BE2C (cell line): ENCODE data around the gene SPPL3.

ENCODE experiments used
- DNase-seq: peaks from one replicate; pipeline ENCODE4 v3.0.0-alpha.2; 2020
- H3K27me3 ChIP-seq: fragments of 250-450 bp; sonication (Bioruptor Pico); 2 replicates; pipeline ENCODE4 v1.5.1; 2020; ENCODE audit warnings: mild to moderate bottlenecking
- H3K36me3 ChIP-seq: fragments of 250-450 bp; sonication (Bioruptor Pico); 2 replicates; pipeline ENCODE4 v1.5.1; 2020; ENCODE audit warnings: mild to moderate bottlenecking
- H3K4me1 ChIP-seq: fragments of 250-450 bp; sonication (Bioruptor Pico); 2 replicates; pipeline ENCODE4 v1.5.1; 2020
- H3K4me3 ChIP-seq: 2 replicates; pipeline ENCODE4 v1.5.1; 2011; ENCODE audit warnings: low read depth, low read length
- H3K9me3 ChIP-seq: fragments of 250-450 bp; sonication (Bioruptor Pico); 2 replicates; pipeline ENCODE4 v1.5.1; 2020
- TF ChIP-seq, protein P1 (sequence below): IDR thresholded peaks from 2 replicates; pipeline ENCODE4 v1.5.1; 2012; ENCODE audit warnings: mild to moderate bottlenecking, low read depth, low read length

Gene SPPL3

DNA sequence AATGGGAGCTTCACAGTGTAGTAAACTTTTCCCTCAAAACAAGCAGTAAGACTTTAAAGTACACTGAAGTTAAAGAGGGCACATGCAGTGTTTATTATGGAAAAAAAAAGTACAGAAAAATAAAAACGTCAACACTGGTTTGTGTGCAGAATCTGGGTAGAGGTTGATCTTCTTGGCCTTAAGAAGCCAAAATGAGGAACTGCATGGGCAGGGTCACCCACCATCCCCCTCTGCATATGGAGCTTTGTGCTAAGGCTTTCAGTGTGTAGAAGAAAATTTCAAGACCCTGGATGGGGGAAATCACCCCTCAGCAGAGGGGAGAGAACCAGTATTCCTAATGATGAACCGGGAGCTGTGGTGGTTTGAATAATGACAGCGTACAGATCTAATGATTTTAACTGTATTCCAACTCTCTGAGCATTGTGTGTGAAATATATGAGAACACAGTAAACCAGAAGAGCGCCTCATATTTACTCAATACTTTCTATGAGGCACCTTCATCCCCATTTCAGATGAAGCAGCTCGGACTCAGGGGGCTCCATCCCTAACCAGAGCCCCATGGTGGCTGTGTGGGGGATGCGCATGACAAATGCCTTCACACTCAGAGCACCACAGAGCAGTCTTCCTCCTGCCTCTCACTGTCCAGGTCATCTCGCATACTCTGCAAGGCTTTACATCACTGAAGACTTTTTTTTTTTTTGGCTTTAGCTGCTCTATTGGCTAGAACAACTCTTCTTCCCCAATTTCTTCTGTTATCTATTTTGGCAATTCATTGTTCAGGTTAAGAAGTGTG is 145.2 kb downstream of the SPPL3 start:
- Histone ChIP-seq H3K36me3 (peaks cover 7% of the 10 kb centered on the region; the same call in 1 of the 2 replicates), H3K9me3 (no peaks in the 10 kb centered on the region), H3K4me1 (peaks cover 9% of the 10 kb centered on the region), H3K27me3 (no peaks in the 10 kb centered on the region), H3K4me3 (no peak overlapping the region)
- TF ChIP-seq, protein P1, sequence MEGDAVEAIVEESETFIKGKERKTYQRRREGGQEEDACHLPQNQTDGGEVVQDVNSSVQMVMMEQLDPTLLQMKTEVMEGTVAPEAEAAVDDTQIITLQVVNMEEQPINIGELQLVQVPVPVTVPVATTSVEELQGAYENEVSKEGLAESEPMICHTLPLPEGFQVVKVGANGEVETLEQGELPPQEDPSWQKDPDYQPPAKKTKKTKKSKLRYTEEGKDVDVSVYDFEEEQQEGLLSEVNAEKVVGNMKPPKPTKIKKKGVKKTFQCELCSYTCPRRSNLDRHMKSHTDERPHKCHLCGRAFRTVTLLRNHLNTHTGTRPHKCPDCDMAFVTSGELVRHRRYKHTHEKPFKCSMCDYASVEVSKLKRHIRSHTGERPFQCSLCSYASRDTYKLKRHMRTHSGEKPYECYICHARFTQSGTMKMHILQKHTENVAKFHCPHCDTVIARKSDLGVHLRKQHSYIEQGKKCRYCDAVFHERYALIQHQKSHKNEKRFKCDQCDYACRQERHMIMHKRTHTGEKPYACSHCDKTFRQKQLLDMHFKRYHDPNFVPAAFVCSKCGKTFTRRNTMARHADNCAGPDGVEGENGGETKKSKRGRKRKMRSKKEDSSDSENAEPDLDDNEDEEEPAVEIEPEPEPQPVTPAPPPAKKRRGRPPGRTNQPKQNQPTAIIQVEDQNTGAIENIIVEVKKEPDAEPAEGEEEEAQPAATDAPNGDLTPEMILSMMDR, result no peak
- DNase-seq, result no peak

DNA sequence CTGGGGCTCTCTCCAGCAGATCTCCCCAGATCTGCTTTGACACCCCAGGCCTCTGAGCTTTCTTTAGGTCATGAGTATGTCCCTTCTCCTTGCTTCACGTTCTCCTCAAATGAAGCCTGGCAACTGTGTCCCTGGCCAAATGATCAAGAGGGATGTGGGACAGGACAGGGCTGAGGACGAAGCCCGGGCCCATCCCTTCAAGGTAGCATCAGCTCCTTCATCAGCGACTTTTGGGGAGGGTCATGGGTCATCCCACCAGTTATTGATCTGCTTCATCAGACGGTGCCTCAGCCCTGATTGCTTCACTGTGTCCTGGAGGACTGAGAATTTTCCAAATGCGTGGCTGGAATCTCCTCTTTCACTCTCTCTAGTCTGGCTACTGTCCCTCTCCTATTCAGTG is 146.2 kb downstream of the SPPL3 start:
- Histone ChIP-seq H3K4me3 (no peak overlapping the region), H3K4me1 (peaks cover 9% of the 10 kb centered on the region), H3K9me3 (no peaks in the 10 kb centered on the region), H3K36me3 (peaks cover 7% of the 10 kb centered on the region; the same call in 1 of the 2 replicates), H3K27me3 (no peaks in the 10 kb centered on the region)
- DNase-seq, result no peak
- TF ChIP-seq, protein P1, result no peak

DNA sequence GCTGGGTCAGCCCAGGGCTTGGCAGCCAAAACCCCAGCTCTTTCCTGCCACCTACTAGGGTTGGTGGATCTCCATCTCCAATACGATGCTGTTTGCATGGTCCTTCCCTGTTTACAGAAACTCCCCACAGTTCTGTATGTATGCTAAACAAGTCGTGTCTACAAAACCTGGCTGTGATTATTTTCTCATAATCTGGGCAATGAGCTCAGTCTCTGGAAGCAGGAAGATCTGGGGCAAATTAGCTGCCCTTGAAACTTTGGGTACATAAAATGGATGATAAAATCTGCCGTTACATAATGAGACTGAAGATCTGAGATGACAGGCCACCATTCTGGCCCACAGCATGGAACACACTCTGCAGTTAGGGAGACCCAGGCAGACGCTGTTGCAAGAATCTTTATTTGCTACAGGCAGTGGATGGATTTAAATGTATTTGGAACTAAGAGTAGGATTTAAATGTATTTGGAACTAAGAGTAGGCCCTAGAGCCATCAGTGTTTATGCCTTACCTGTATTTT is 146.9 kb downstream of the SPPL3 start:
- no peaks in the 10 kb centered on the region for H3K9me3 ChIP-seq
- peaks cover 9% of the 10 kb centered on the region for H3K4me1 ChIP-seq
- DNase-seq, result no peak
- TF ChIP-seq, protein P1, result no peak
- H3K27me3 ChIP-seq, result no peaks in the 10 kb centered on the region
- peaks cover 7% of the 10 kb centered on the region; the same call in 1 of the 2 replicates for H3K36me3 ChIP-seq
- H3K4me3 ChIP-seq, result no peak overlapping the region

DNA sequence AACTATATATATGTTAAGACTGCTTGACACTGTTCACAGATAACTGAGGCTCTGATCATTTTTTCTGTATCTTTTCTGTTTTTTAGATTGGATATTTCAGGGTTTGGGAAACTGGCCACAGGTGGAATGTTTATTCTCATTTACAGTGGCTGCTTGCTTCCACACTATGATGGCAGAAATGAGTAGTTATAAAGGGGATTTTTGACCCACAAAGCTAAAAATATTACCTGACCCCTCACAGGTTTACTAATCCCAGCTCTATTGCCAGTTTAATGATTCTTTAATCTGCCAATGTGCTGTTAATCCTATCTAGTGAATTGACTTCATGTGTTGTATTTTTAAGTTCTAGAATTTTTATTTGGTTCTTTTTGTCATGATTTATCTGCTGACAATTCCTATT is 148.9 kb downstream of the SPPL3 start:
- TF ChIP-seq, protein P1, result no peak
- H3K27me3 ChIP-seq, result no peaks in the 10 kb centered on the region
- H3K9me3 ChIP-seq, result no peaks in the 10 kb centered on the region
- DNase-seq, result no peak
- H3K4me1 ChIP-seq, result peaks cover 9% of the 10 kb centered on the region
- H3K36me3 ChIP-seq, result no peaks in the 10 kb centered on the region
- H3K4me3 ChIP-seq, result no peak overlapping the region

DNA sequence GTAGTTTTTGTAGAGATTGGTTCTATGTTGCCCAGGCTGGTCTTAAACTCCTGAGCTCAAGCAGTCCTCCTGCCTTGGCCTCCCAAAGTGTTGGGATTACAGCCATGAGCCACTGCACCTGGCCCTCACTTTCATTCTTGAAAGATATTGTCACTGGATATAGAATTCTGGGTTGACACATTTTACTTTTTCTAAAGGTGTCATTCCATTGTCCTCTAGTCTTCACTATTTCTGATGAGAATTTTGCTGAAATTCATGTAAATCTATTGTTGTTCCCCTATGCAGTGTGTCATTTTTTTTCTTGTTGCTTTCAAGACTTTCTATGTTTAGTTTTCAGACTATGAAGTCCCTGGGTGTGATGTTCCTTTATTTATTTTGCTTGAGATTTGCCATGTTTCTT is 149.4 kb downstream of the SPPL3 start:
- TF ChIP-seq, protein P1, result no peak
- no peaks in the 10 kb centered on the region for H3K27me3 ChIP-seq
- H3K4me3 ChIP-seq, result no peak overlapping the region
- DNase-seq, result no peak
- H3K9me3 ChIP-seq, result no peaks in the 10 kb centered on the region
- H3K36me3 ChIP-seq, result no peaks in the 10 kb centered on the region
- H3K4me1 ChIP-seq, result peaks cover 6% of the 10 kb centered on the region

DNA sequence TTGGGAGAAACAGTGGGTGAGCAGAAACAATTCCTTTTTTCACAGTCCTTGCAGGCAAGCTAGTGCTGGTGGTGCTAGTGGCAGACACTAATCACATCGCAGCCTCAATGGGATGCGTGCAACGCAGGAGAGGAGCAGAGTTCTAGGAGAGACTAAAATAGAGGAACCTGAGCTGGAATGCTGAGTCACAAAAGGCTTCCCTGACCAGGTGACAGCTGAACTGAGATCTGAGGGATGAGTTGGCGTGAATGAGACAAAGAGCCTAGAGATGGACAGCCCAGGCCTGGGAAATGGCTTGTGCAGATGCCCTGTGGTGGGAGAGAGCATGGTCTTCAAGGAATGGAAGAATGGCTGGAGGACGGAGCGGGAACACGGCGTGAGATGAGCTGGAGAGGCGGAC is 152.8 kb downstream of the SPPL3 start:
- no peaks in the 10 kb centered on the region for H3K27me3 ChIP-seq
- no peak overlapping the region for H3K4me3 ChIP-seq
- TF ChIP-seq, protein P1, result no peak
- H3K36me3 ChIP-seq, result no peaks in the 10 kb centered on the region
- DNase-seq, result no peak
- H3K9me3 ChIP-seq, result no peaks in the 10 kb centered on the region
- no peaks in the 10 kb centered on the region for H3K4me1 ChIP-seq
